ENCODE measurements around the gene ZNF451. TPM values are rescaled to one million over a fixed set of nuclear protein-coding genes. Genes with fewer than 3 reads are reported as not detected.
A peak's percentile ranks its signal among the peaks of the same experiment; 100 is the strongest.

ZNF451 gene
- total RNA-seq, 2 experiments from 2014 or later: 55.9 to 56.4 TPM

GRCh38 chr6:57173056-57173885 is 83.3 kb downstream of the ZNF451 start:
- no peaks in the 10 kb centered on the region for H3K9me3 Mint-ChIP-seq
- CTCF ChIA-PET: interaction anchor here (0.7 to 2.5 kb wide), 6 partner anchors 12 to 208 kb away, joined by 3 to 7 read pairs (median 3); partner anchors contain the start of genes PRIM2 and RAB23
- H3K27me3 Mint-ChIP-seq: no peaks in the 10 kb centered on the region
- H3K36me3 Mint-ChIP-seq (ENCODE audit: low read depth): peaks cover 12% of the 10 kb centered on the region
- H3K4me3 Mint-ChIP-seq: peak overlapping the region; percentile 87
- H3K27ac Mint-ChIP-seq: peak overlapping the region; percentile 85
- POLR2A ChIA-PET: interaction anchor here (1.0 to 2.2 kb wide), 8 partner anchors 10 to 218 kb away, joined by 3 to 11 read pairs (median 4); partner anchors contain the start of genes BEND6, KIAA1586, PRIM2 and RAB23
- peaks cover 44% of the 10 kb centered on the region for H3K4me1 Mint-ChIP-seq
- peak; percentile 43 for DNase-seq

- Mint-ChIP-seq H3K9me3 (no peaks in the 10 kb centered on the region), H3K27ac (peak overlapping the region; percentile 85), H3K4me3 (peak overlapping the region; percentile 87), H3K27me3 (no peaks in the 10 kb centered on the region), H3K4me1 (peaks cover 44% of the 10 kb centered on the region), H3K36me3 (ENCODE audit: low read depth) (peaks cover 11% of the 10 kb centered on the region)
- CTCF ChIA-PET: no interaction called here
- POLR2A ChIA-PET: interaction anchor here (0.6 to 0.7 kb wide), 3 partner anchors 8 to 20 kb away, joined by 3 to 5 read pairs (median 3); no protein-coding TSS in a partner anchor
- no peak for DNase-seq
Measured at GRCh38 chr6:57173886-57174510, 84.0 kb downstream of the ZNF451 start.

GRCh38 chr6:57174511-57174907 is 84.5 kb downstream of the ZNF451 start:
- no peak for DNase-seq
- POLR2A ChIA-PET: interaction anchor here (0.6 to 0.7 kb wide), 3 partner anchors 9 to 20 kb away, joined by 3 to 5 read pairs (median 3); no protein-coding TSS in a partner anchor
- peaks cover 11% of the 10 kb centered on the region for H3K36me3 Mint-ChIP-seq (ENCODE audit: low read depth)
- H3K4me1 Mint-ChIP-seq: peaks cover 44% of the 10 kb centered on the region
- H3K4me3 Mint-ChIP-seq: no peak overlapping the region
- no peaks in the 10 kb centered on the region for H3K27me3 Mint-ChIP-seq
- no peaks in the 10 kb centered on the region for H3K9me3 Mint-ChIP-seq
- H3K27ac Mint-ChIP-seq: no peak overlapping the region
- CTCF ChIA-PET: no interaction called here

GRCh38 chr6:57177545-57178265 is 87.7 kb downstream of the ZNF451 start:
- Mint-ChIP-seq H3K36me3 (ENCODE audit: low read depth) (peaks cover 19% of the 10 kb centered on the region), H3K4me1 (peaks cover 26% of the 10 kb centered on the region), H3K27me3 (no peaks in the 10 kb centered on the region), H3K9me3 (no peaks in the 10 kb centered on the region), H3K27ac (no peak overlapping the region), H3K4me3 (no peak overlapping the region)
- POLR2A ChIA-PET: no interaction called here
- CTCF ChIA-PET: no interaction called here
- DNase-seq: no peak

- no peaks in the 10 kb centered on the region for H3K9me3 Mint-ChIP-seq
- H3K4me1 Mint-ChIP-seq: peaks cover 7% of the 10 kb centered on the region
- no peak overlapping the region for H3K27ac Mint-ChIP-seq
- H3K4me3 Mint-ChIP-seq: no peak overlapping the region
- H3K27me3 Mint-ChIP-seq: no peaks in the 10 kb centered on the region
- no peak for DNase-seq
- CTCF ChIA-PET: no interaction called here
- POLR2A ChIA-PET: no interaction called here
- peaks cover 31% of the 10 kb centered on the region for H3K36me3 Mint-ChIP-seq (ENCODE audit: low read depth)
Measured at GRCh38 chr6:57180596-57180995, 90.6 kb downstream of the ZNF451 start.

- Mint-ChIP-seq H3K27me3 (no peaks in the 10 kb centered on the region), H3K9me3 (no peaks in the 10 kb centered on the region), H3K4me1 (peaks cover 5% of the 10 kb centered on the region), H3K27ac (no peak overlapping the region), H3K4me3 (no peak overlapping the region), H3K36me3 (ENCODE audit: low read depth) (peaks cover 37% of the 10 kb centered on the region)
- POLR2A ChIA-PET: no interaction called here
- CTCF ChIA-PET: no interaction called here
- no peak for DNase-seq
Measured at GRCh38 chr6:57182017-57182432, 92.0 kb downstream of the ZNF451 start.

- Mint-ChIP-seq H3K9me3 (no peaks in the 10 kb centered on the region), H3K36me3 (ENCODE audit: low read depth) (peaks cover 37% of the 10 kb centered on the region), H3K4me1 (peaks cover 5% of the 10 kb centered on the region), H3K4me3 (no peak overlapping the region), H3K27ac (no peak overlapping the region), H3K27me3 (no peaks in the 10 kb centered on the region)
- POLR2A ChIA-PET: interaction anchor here (1.3 to 1.4 kb wide), 2 partner anchors 9 to 11 kb away, joined by 3 read pairs; no protein-coding TSS in a partner anchor
- CTCF ChIA-PET: interaction anchor here (1.6 kb wide), 1 partner anchor 38 kb away, joined by 4 read pairs; the partner anchor contains the start of gene RAB23
- DNase-seq: no peak
Measured at GRCh38 chr6:57183336-57183735, 93.3 kb downstream of the ZNF451 start.

GRCh38 chr6:57190140-57190539 is 100.2 kb downstream of the ZNF451 start:
- no peaks in the 10 kb centered on the region for H3K27me3 Mint-ChIP-seq
- H3K36me3 Mint-ChIP-seq (ENCODE audit: low read depth): peaks cover 26% of the 10 kb centered on the region
- H3K4me1 Mint-ChIP-seq: peaks cover 1% of the 10 kb centered on the region
- ChIA-PET POLR2A (interaction anchor here (1.1 to 1.2 kb wide), 2 partner anchors 18 to 96 kb away, joined by 3 to 8 read pairs; partner anchors contain the start of gene BAG2), CTCF (interaction anchor here (0.7 to 2.0 kb wide), 3 partner anchors 18 to 127 kb away, joined by 3 to 8 read pairs (median 5); partner anchors contain the start of genes BAG2 and PRIM2)
- H3K4me3 Mint-ChIP-seq: no peak overlapping the region
- H3K27ac Mint-ChIP-seq: no peak overlapping the region
- H3K9me3 Mint-ChIP-seq: no peaks in the 10 kb centered on the region
- no peak for DNase-seq

- H3K4me3 Mint-ChIP-seq: no peak overlapping the region
- DNase-seq: no peak
- no peaks in the 10 kb centered on the region for H3K27me3 Mint-ChIP-seq
- H3K9me3 Mint-ChIP-seq: no peaks in the 10 kb centered on the region
- H3K27ac Mint-ChIP-seq: no peak overlapping the region
- POLR2A ChIA-PET: no interaction called here
- peaks cover 18% of the 10 kb centered on the region for H3K36me3 Mint-ChIP-seq (ENCODE audit: low read depth)
- no peaks in the 10 kb centered on the region for H3K4me1 Mint-ChIP-seq
- CTCF ChIA-PET: no interaction called here
Measured at GRCh38 chr6:57193177-57193576, 103.2 kb downstream of the ZNF451 start.

- H3K27ac Mint-ChIP-seq: no peak overlapping the region
- no peak for DNase-seq
- H3K9me3 Mint-ChIP-seq: no peaks in the 10 kb centered on the region
- no peak overlapping the region for H3K4me3 Mint-ChIP-seq
- CTCF ChIA-PET: no interaction called here
- H3K27me3 Mint-ChIP-seq: no peaks in the 10 kb centered on the region
- peaks cover 16% of the 10 kb centered on the region for H3K36me3 Mint-ChIP-seq (ENCODE audit: low read depth)
- no peaks in the 10 kb centered on the region for H3K4me1 Mint-ChIP-seq
- POLR2A ChIA-PET: no interaction called here
Measured at GRCh38 chr6:57195457-57195856, 105.5 kb downstream of the ZNF451 start.

GRCh38 chr6:57198926-57199636 is 109.1 kb downstream of the ZNF451 start:
- no peaks in the 10 kb centered on the region for H3K9me3 Mint-ChIP-seq
- no peak for DNase-seq
- ChIA-PET CTCF (no interaction called here), POLR2A (no interaction called here)
- peaks cover 3% of the 10 kb centered on the region for H3K36me3 Mint-ChIP-seq (ENCODE audit: low read depth)
- H3K4me3 Mint-ChIP-seq: no peak overlapping the region
- H3K4me1 Mint-ChIP-seq: no peaks in the 10 kb centered on the region
- H3K27ac Mint-ChIP-seq: no peak overlapping the region
- no peaks in the 10 kb centered on the region for H3K27me3 Mint-ChIP-seq

- DNase-seq: no peak
- POLR2A ChIA-PET: no interaction called here
- CTCF ChIA-PET: no interaction called here
- Mint-ChIP-seq H3K36me3 (ENCODE audit: low read depth) (no peaks in the 10 kb centered on the region), H3K4me3 (no peak overlapping the region), H3K27me3 (no peaks in the 10 kb centered on the region), H3K4me1 (no peaks in the 10 kb centered on the region), H3K27ac (no peak overlapping the region), H3K9me3 (no peaks in the 10 kb centered on the region)
Measured at GRCh38 chr6:57201718-57202117, 111.7 kb downstream of the ZNF451 start.
